GM19023 (cell line): Measurements from ENCODE around the gene MOV10L1.

Experiments
- ATAC-seq: cut with Tn5 transposase; IDR thresholded peaks from one replicate; pipeline ENCODE4 v1.9.1; 2021; ENCODE audit warnings: mild to moderate bottlenecking, moderate library complexity; ENCODE audit not compliant: unreplicated experiment

The MOV10L1 gene

DNA sequence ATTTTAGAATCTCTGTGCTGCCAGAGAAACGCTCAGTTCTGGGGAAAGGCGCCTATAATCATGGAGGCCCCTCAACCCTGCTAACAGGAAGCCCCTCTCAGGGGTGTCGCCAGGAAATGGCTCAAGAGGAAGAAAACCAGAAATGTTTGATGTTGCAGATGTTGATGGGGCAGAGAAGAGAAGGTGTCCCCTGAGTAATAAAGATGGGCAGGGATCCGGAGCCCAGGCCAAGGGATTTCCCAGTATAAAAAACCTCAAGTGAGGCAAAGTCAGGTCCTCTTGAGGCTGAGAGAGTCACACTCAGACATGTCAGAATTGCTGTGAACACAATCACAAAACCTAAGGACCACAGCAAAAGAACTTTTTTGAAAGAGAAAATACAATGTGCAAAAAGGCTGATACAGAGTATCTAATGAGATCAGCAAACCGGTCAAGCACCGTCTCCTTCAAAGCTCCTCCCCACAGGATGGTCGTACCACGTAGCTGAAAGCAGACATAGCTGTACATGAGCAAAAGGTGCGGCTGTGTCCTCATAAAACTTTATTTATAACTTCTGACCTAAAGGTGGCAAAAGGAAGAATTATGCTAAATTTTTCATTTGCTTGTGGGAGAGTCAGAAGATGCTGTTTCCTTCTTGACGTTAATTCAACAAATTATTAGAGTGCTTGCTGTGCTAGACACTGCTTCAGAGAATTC lies 12.2 kb downstream of the MOV10L1 start:
- ATAC-seq: no peak

DNA sequence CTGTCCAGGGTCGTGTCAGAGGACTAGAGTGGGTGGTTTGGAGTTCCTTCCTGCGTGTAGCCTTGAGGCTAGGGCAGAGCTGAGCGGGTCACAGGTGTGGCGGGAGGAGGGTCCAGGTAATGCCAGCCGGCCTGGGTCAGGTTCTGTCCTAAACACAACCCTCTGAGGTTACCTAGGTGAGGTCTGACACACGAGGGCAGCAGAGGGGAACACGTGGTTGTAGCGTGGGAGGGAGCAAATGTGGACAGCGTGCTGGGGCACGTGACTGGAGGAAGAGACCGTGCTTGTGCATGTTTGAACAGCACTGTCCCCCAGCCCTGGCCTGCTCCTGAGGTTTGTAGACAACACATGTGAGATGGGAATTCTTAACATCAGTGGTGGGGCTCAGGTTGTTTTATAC lies 13.1 kb downstream of the MOV10L1 start:
- no peak for ATAC-seq

GRCh38 chr22:50104141-50104544 lies 14.3 kb downstream of the MOV10L1 start:
- no peak for ATAC-seq

- ATAC-seq: no peak
Measured at GRCh38 chr22:50105208-50106100, 15.6 kb downstream of the MOV10L1 start.

DNA sequence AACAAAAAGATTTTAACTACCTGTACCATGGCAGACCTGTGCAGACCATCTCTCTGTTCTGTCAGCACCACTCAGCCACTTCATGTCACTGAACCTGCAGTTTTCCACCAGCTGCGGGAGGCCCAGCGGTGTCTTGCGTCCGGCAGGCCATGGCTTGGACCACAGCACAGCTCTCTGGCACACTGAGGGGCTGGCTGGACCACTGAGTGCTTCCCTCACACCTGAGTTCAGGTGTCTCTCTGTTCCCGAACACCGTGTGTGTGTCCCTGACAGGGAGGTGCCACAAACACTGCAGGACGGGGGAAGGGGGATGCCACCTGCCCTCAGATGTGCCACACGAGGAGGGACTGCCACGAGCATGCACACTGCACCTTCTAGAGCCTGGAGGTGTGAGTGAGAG lies 17.7 kb downstream of the MOV10L1 start:
- ATAC-seq: no peak

DNA sequence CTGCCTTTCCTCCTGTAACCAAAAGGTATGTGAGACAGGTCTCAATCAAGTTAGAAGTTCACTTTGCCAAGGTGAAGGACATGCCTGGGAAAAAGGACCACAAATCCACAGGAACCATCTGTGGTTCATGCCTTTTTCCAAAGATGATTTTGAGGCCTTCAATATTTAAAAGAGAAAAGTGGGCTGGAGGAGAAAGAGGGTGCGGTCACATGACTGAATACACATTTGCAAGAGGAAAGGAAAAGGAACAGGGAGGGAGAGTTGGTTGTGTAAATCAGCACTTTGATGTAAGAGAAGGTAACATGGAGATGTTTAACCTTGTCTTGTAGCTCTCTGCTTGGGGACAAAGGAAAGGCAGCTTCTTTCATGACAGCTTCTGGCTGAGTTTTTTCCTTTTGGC lies 21.2 kb downstream of the MOV10L1 start:
- ATAC-seq: no peak

DNA sequence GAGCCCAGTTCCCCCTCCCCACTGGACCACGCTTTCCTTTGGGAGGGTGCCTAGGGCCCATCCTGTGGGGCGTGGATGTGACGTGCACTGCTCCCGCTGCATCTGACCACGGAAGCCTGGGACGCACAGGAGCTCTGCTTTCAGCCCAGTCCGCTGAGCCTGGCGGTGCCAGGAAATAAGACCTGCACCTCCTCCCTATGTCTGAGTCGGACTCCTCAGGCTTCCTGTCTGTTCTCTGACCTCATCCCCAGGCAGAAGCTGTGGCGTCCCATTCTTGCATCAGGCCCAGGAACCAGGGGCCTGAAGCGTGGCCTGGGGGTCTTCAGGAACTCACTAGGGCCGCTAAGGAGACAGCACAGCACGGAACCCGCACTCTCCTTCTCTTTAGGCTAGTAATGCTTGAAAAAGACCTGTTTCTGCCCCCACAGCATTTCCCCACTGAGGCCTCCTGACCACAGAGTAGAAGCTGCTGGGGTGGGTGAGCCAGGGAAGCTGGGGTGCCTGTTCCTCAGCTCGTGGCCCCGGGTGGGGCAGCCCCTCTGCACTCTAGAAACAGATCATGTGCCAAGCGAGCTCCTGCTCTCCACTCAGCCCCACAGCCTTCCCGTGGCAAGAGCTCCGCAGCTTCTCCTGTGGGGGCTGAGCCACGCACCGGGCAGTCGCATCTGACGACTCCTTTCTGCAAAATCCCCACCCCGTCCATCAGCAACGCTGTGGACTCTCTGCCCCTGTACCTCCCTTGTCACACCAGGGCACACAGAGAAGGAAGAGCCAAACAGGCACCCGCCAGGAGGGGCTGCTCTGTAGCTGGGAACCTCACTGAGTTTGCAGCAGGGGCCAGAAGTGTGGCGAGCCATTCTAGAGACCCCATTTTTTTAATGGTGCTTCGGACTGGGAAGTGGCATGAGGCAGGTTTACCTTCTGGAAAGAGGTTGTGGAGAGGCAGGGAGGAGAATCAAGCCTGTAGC lies 22.6 kb downstream of the MOV10L1 start:
- ATAC-seq: no peak

- ATAC-seq: no peak
Measured at GRCh38 chr22:50114221-50115021, 24.6 kb downstream of the MOV10L1 start.

GRCh38 chr22:50115693-50116092 lies 25.9 kb downstream of the MOV10L1 start:
- ATAC-seq: no peak

GRCh38 chr22:50117168-50117762 lies 27.5 kb downstream of the MOV10L1 start:
- ATAC-seq: no peak

- ATAC-seq: no peak
Measured at GRCh38 chr22:50118129-50118528, 28.3 kb downstream of the MOV10L1 start.

GRCh38 chr22:50118557-50119168 lies 28.9 kb downstream of the MOV10L1 start:
- no peak for ATAC-seq

DNA sequence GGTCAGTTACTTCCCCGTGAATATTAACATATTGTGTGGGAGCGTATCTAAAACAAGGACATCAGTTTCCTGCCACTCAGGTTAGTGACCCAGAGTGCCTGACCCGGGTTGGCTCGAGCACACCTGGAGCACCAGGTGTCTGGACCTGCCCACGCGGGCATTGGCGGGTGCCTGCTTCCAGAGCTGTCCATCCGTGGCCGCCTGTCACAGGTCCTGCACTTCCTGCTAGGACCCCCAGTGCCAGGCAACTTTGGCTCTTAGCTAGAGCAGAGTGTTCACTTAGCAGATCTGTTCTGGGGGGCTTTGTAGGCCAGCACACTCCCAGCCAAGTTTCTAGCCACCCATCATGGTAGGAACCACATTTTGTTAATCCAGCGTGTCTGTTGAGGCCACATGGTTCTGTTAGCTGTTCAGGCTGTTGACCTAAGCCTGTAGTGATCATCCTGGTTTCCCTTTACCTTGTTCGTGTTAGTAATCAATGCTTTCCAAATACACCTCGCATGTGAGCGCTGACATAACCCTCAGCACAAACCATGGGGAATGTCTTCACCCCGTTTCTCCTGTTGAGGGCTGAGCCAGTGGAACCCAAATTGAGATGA lies 29.5 kb downstream of the MOV10L1 start:
- ATAC-seq: no peak

DNA sequence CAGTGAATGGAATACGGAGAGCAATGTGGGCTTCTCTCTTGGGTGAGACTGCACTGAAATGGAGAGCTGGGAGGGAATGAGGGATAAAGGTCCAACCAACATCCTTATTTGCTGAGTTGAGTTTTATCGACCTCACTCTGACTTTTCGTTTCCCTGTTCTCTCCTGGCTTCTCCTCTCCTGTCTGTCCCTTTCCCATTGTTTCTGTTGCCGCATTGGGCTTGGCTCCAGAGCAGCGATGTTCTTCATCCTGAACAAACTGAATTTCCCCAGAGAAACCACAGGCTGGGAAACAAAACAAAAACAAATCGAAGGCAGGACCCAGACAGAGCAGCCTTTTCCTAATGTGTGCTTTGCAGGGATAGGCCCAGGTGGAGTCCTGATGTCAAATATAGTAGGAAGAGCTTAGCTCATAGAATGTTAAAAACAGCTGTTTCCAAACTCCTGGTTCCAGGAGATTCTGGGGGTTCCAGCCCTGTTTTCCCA lies 30.0 kb downstream of the MOV10L1 start:
- no peak for ATAC-seq

- ATAC-seq: no peak
Measured at GRCh38 chr22:50121202-50121740, 31.5 kb downstream of the MOV10L1 start.

GRCh38 chr22:50123119-50123518 lies 33.3 kb downstream of the MOV10L1 start:
- ATAC-seq: no peak

GRCh38 chr22:50125029-50125428 lies 35.2 kb downstream of the MOV10L1 start:
- no peak for ATAC-seq

GRCh38 chr22:50129121-50129736 lies 39.4 kb downstream of the MOV10L1 start:
- ATAC-seq: no peak
